GM19023 (cell line): ENCODE measurements around the gene CCDC78.

ENCODE experiments used
- ATAC-seq: cut with Tn5 transposase; IDR thresholded peaks from one replicate; pipeline ENCODE4 v1.9.1; 2021; ENCODE audit warnings: mild to moderate bottlenecking, moderate library complexity; ENCODE audit not compliant: unreplicated experiment

The CCDC78 gene

DNA sequence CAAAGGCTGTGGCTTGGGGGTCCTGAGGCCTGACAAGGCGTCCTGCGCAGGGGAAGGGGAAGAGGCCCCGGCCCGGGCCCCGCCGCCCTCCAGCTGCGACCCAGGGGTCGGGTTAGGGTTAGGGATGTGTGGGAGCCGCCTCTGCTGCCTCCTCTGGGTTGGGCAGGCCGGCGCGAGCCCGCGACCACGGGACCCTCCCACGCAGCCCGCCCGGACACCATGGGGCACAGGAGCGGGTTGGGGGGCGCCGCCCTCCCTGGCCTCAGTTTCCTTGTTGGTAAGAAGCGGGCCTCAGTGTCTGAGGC is 14.2 kb upstream of the CCDC78 start:
- ATAC-seq = no peak

GRCh38 chr16:739560-740458 is 13.6 kb upstream of the CCDC78 start:
- no peak for ATAC-seq

DNA sequence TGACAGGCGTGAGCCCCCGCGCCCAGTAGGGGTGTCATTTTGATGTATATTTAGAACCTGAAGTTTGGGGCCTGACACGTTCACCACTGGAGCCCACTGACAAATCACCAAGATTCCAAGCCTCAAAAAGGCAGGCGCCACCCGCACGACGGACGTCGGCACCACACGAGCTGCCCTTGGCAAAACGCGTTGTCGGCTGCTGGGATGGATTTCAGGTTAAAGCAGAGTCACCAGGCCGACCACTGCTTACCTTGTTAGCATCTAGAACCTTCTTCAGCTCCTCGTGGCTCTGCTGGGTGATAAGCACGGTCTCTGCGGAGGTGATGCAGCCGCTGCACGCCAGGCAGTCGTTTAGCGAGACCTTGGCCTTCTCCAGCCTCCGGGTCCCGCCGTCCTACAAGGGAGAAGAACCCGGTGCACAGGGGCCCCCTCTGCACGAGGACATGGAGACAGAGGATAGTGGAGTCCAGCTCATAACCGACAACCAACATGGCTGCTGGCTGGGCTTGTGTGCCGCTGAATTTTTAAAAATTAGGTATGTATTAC is 10.8 kb upstream of the CCDC78 start:
- ATAC-seq = no peak

GRCh38 chr16:735982-736453 is 9.8 kb upstream of the CCDC78 start:
- ATAC-seq = no peak

- no peak for ATAC-seq
Measured at GRCh38 chr16:734981-735881, 9.0 kb upstream of the CCDC78 start.

GRCh38 chr16:734208-734980 is 8.2 kb upstream of the CCDC78 start:
- ATAC-seq = no peak

DNA sequence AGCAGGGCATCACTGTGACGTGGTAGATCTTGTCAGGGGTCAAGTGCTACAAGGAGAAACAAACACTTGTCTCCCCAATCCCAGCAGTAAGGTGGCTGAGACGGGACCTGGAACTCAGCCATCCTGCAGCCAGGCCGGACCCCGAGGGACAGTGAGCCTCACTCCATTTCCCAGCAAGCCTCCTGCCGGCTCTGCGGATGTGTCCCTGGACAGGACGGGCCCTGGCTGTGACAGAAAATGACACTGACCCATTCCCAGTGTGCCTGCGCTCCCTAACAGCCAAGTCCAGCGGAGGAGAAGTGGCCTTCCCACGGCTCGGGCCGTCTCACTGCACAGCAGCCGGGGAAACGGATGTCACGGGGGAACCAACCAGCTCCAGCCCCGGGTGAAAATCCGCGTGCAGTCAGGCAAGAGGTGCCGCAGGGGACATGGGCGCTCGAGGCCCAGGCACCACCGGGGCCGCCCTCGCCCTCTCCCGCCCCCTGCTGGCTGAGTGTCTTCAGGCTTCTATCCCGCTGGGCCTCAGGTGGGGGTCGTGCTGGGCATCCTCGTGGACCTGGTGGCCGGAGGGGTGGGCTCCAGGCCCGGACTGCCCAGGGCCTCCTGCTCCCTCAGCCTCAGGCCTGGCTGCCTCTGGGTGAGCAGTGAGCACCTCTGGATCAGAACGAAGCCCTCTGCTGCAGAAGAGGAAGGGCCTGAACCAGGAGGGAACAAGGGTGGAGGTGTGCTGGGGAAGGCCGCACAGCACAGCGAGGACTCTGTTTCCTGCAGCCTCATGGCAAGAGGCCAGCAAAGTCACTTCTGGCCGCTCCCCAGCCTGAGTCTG is 7.4 kb upstream of the CCDC78 start:
- ATAC-seq = no peak

GRCh38 chr16:732936-733335 is 6.7 kb upstream of the CCDC78 start:
- no peak for ATAC-seq

DNA sequence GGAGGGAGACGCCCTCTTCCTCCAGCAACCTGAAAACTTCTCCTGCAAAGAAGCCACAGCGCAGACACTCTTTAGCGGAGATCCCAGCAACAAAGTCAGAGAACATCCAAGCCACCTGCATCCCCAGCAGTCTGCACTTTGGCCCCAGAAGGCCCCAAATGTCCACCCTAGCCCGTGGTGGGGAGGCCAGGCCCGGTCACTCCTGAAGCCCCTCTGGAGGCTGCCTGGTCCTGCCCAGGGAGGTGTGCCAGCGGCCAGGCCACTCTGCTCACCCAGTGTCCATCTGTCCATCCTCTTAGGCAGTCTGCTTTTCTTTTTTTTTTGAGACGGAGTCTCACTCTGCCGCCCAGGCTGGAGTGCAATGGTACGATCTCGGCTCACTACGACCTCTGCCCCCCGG is 6.1 kb upstream of the CCDC78 start:
- ATAC-seq = no peak

DNA sequence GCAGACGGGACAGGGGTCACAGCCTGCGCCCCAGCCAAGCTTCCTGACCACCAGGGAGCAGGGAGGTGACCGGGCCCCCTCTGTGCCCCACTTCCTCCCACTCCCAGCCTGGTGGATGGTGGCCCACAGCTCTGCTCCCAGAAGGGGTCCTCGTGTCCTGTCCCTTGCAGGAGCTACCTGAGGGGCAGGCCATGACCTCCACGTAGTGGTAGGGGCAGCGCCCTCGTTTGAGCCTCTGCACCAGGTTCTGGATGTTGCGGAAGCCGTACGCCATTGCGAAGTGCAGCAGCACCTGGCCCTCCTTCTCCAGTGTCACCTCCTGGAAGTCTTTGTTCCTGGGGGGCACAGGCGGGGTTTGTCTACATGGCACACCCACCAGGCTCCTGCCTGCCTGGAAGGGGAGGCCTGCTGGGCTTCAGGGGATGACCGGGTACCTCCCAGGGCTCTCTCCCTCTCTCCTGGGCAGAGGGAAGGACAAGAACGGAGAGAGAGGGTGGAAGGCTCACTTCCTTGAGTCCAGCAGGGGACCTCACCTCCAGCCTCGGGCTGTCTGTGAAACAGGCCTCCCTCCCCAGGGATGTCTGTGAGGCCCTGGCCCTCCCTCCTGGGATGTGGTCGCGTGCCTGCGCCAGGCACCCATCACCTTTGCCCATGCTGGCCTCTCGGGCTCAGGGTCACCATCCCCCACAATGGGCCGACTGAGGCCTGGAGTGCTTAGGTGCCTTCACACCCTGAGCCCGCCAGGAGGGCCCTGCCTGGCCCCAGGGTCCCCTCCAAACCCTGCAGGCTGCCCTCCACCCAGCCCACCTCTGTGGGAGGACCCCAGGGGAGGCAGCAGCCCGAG is 4.6 kb upstream of the CCDC78 start:
- ATAC-seq = no peak

DNA sequence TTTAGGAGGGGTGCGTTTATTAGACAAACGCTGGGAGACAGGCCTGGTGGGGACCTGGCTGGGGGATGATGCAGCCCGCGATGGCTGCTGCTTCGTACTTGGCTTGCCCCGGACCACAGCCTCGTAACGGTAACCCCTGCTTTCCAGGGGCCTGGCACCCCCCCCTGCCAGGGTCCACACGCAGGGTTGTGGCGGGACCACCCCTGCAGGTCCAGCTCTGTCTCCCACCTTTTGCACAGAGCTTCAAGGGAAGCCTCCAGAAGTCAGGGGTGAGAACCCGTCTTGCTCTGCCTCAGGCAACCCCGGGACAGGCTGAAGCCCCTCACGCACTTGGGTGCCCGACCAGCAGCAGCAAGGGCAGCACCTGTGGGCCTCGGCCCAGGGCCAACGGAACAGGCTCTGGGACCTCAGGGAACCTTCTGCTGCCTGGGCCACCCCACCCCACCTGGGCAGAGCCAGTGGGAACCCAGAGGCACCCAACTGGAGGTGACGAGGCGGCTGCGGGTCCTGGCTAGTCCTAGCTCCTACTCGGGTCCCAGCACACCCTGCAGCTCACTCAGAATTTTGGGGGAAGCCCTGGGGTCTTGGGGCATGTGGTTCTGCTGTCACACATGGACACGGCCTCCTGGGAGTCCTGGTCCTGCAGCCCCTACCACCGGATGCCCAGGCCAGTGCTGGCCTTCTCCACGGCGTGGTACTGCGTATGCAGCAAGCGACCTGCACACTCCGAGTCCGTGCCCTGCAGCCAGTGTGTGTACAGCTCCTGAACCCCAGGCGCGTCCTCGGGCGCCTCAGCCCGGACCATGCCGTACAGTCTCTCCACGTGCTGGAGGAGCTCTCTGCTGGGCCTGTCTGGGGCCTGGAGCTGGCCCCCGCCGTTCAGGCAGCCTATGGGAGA is 3.8 kb upstream of the CCDC78 start:
- no peak for ATAC-seq

- no peak for ATAC-seq
Measured at GRCh38 chr16:728890-729744, 2.9 kb upstream of the CCDC78 start.

- ATAC-seq = no peak
Measured at GRCh38 chr16:728131-728889, 2.1 kb upstream of the CCDC78 start.

- ATAC-seq = no peak
Measured at GRCh38 chr16:727291-727977, 1.2 kb upstream of the CCDC78 start.

DNA sequence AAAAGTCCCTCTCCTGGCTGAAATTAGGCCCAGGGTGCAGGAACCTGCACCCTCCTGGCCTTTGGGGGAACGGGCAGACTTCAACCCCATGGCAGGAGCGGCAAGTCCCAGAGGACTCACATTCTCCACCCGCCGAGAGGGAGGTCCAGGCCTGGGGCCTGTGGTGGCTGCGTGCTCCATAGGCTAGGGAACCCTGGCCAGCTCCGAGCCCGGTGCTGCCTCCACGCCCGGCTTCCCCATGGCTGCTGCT is 130 bp downstream of the CCDC78 start:
- ATAC-seq = no peak
